Measurements from ENCODE around the gene RHOF. TPM values are rescaled to one million over a fixed set of nuclear protein-coding genes. Genes with fewer than 3 reads are reported as not detected.
A peak's percentile ranks its signal among the peaks of the same experiment; 100 is the strongest.

Gene RHOF
- total and polyA plus RNA-seq, 2 of the 13 experiments (the other 11 are each of a cell fraction or from before 2014, with no cell fraction given): 14.6 to 32.2 TPM

- TF ChIP-seq IRX3 (CRISPR knock-in tag; IDR thresholded peaks at IDR 0.05; ENCODE audit: borderline replicate concordance, low read depth) (0 out of 2 replicates have a peak, but pooled peaks have one; percentile 35), NFATC3 (CRISPR knock-in tag; IDR thresholded peaks at IDR 0.05) (no peak), NR2F2 (IDR thresholded peaks at IDR 0.05; ENCODE audit: borderline replicate concordance, low read depth) (no peak), BATF2 (CRISPR knock-in tag; IDR thresholded peaks at IDR 0.05) (no peak), ZNF232 (CRISPR knock-in tag; IDR thresholded peaks at IDR 0.05; ENCODE audit: borderline replicate concordance) (peak; percentile 69; the same call in 1 of the 2 replicates), AHR (CRISPR knock-in tag; IDR thresholded peaks at IDR 0.05) (no peak), CENPT (CRISPR knock-in tag; IDR thresholded peaks at IDR 0.05; ENCODE audit: low read depth) (no peak), GTF2F1 (IDR thresholded peaks at IDR 0.05; ENCODE audit: low read length) (no peak), ZFAT (CRISPR knock-in tag; conservative IDR thresholded peaks at IDR 0.05) (no peak), STAT6 (CRISPR knock-in tag; IDR thresholded peaks at IDR 0.05; ENCODE audit: borderline replicate concordance) (no peak), KIAA2018 (CRISPR knock-in tag; IDR thresholded peaks at IDR 0.05; ENCODE audit: borderline replicate concordance) (no peak), ZNF792 (CRISPR knock-in tag; IDR thresholded peaks at IDR 0.05) (no peak), TMF1 (CRISPR knock-in tag; IDR thresholded peaks at IDR 0.05; ENCODE audit: low read depth) (no peak), ZNF230 (CRISPR knock-in tag; IDR thresholded peaks at IDR 0.05) (no peak), PAF1 (CRISPR knock-in tag; IDR thresholded peaks at IDR 0.05) (no peak)
Observed at GRCh38 chr12:121799842-121800693, 6.6 kb upstream of the RHOF start (continued).

Data from HepG2 (cell line).